Neuronal stem cell (in vitro differentiated cells): ENCODE data around the gene C19orf67.

Experiments used
- DNase-seq: peaks from one replicate; pipeline ENCODE4 v3.0.0-alpha.2; 2013; ENCODE audit warnings: low spot score
- H2AFZ ChIP-seq: one replicate; pipeline ENCODE4 v1.6.1; 2013; ENCODE audit warnings: mild to moderate bottlenecking, low read length, inconsistent platforms
- H2AK5ac ChIP-seq: 2 replicates; pipeline ENCODE4 v1.6.1; 2013; ENCODE audit warnings: low read depth, mild to moderate bottlenecking, inconsistent platforms, low read length, moderate library complexity, mixed read lengths
- H2BK120ac ChIP-seq: 2 replicates; pipeline ENCODE4 v1.6.1; 2013; ENCODE audit warnings: low read depth, mild to moderate bottlenecking, inconsistent platforms, low read length, moderate library complexity, mixed read lengths
- H2BK12ac ChIP-seq: one replicate; pipeline ENCODE4 v1.6.1; 2013; ENCODE audit warnings: low read length, inconsistent platforms
- H2BK15ac ChIP-seq: 2 replicates; pipeline ENCODE4 v1.6.1; 2013; ENCODE audit warnings: mild to moderate bottlenecking, low read length, inconsistent platforms, mixed read lengths
- H2BK5ac ChIP-seq: one replicate; pipeline ENCODE4 v1.6.1; 2013; ENCODE audit warnings: inconsistent platforms, mild to moderate bottlenecking, low read length, moderate library complexity
- H3K14ac ChIP-seq: one replicate; pipeline ENCODE4 v1.6.1; 2013; ENCODE audit warnings: low read length, inconsistent platforms
- H3K18ac ChIP-seq: 2 replicates; pipeline ENCODE4 v1.6.1; 2013; ENCODE audit warnings: low read length, inconsistent platforms
- H3K23ac ChIP-seq: 2 replicates; pipeline ENCODE4 v1.6.1; 2013; ENCODE audit warnings: low read depth, mild to moderate bottlenecking, mixed read lengths, low read length, inconsistent platforms; ENCODE audit not compliant: poor library complexity
- H3K27ac ChIP-seq: replicated peaks from 3 replicates; pipeline ENCODE4 v1.5.1; 2013; ENCODE audit warnings: low read length, inconsistent platforms
- H3K27me3 ChIP-seq, 3 experiments: 2 replicates each; pipeline ENCODE4 v1.6.1; 2013; ENCODE audit warnings: low read length in 3 of 3, mild to moderate bottlenecking in 2 of 3, inconsistent platforms in 1 of 3, low read depth in 1 of 3, mixed read lengths in 1 of 3, moderate library complexity in 1 of 3; ENCODE audit not compliant: control insufficient read depth in 3 of 3, insufficient read depth in 3 of 3
- H3K36me3 ChIP-seq, 2 donors: replicated peaks in 1 of 2; 2 replicates each; pipeline ENCODE4 v1.6.1; 2013; ENCODE audit warnings: low read length in 2 of 2; ENCODE audit not compliant: control insufficient read depth in 2 of 2, insufficient read depth in 2 of 2
- H3K4ac ChIP-seq: 2 replicates; pipeline ENCODE4 v1.6.1; 2013; ENCODE audit warnings: inconsistent platforms, mild to moderate bottlenecking, low read length, moderate library complexity
- H3K4me1 ChIP-seq, 2 donors: 1 replicate in 1 of 2; 2 replicates in 1 of 2; pipeline ENCODE4 v1.6.1; 2013; ENCODE audit warnings: low read length in 2 of 2, low read depth in 1 of 2; ENCODE audit not compliant: control insufficient read depth in 2 of 2, insufficient read depth in 1 of 2
- H3K4me2 ChIP-seq: one replicate; pipeline ENCODE4 v1.6.1; 2013; ENCODE audit warnings: mild to moderate bottlenecking, low read length, inconsistent platforms; ENCODE audit not compliant: insufficient read depth, poor library complexity, severe bottlenecking
- H3K4me3 ChIP-seq, 2 donors: 2 replicates each; pipeline ENCODE4 v1.5.1; 2013; ENCODE audit warnings: low read length in 2 of 2, mild to moderate bottlenecking in 2 of 2, inconsistent platforms in 1 of 2, moderate library complexity in 1 of 2
- H3K79me1 ChIP-seq: one replicate; pipeline ENCODE4 v1.6.1; 2013; ENCODE audit warnings: low read depth, mild to moderate bottlenecking, inconsistent platforms, low read length, moderate library complexity
- H3K9ac ChIP-seq: one replicate; pipeline ENCODE4 v1.6.1; 2013; ENCODE audit warnings: mild to moderate bottlenecking, low read depth, low read length, inconsistent platforms; ENCODE audit not compliant: poor library complexity
- H3K9me3 ChIP-seq, 2 donors: replicated peaks in 1 of 2; 2 replicates each; pipeline versions ENCODE3 to v1.6.1; 2013; ENCODE audit warnings: low read length in 2 of 2, mild to moderate bottlenecking in 2 of 2, inconsistent platforms in 1 of 2, low read depth in 1 of 2, mixed read lengths in 1 of 2, moderate library complexity in 1 of 2; ENCODE audit not compliant: control insufficient read depth in 2 of 2, insufficient read depth in 1 of 2
- H4K8ac ChIP-seq: one replicate; pipeline ENCODE4 v1.6.1; 2013; ENCODE audit warnings: low read depth, mild to moderate bottlenecking, inconsistent platforms, low read length, moderate library complexity
- H4K91ac ChIP-seq: one replicate; pipeline ENCODE4 v1.6.1; 2013; ENCODE audit warnings: low read length, low read depth, mild to moderate bottlenecking, inconsistent platforms; ENCODE audit not compliant: poor library complexity
- WGBS, 2 donors: extraction: QIAGEN DNeasy Blood & Tissue Kit; methylation state at CpG; one replicate each; pipeline ENCODE4 v1.1.7; 2013; ENCODE audit warnings: missing lambda C conversion rate in 2 of 2, mixed read lengths in 1 of 2; ENCODE audit not compliant: insufficient read length in 2 of 2, insufficient replicate concordance in 1 of 2; ENCODE audit errors: extremely low coverage in 2 of 2; 5-methylcytosine and 5-hydroxymethylcytosine counted together

Gene C19orf67

DNA sequence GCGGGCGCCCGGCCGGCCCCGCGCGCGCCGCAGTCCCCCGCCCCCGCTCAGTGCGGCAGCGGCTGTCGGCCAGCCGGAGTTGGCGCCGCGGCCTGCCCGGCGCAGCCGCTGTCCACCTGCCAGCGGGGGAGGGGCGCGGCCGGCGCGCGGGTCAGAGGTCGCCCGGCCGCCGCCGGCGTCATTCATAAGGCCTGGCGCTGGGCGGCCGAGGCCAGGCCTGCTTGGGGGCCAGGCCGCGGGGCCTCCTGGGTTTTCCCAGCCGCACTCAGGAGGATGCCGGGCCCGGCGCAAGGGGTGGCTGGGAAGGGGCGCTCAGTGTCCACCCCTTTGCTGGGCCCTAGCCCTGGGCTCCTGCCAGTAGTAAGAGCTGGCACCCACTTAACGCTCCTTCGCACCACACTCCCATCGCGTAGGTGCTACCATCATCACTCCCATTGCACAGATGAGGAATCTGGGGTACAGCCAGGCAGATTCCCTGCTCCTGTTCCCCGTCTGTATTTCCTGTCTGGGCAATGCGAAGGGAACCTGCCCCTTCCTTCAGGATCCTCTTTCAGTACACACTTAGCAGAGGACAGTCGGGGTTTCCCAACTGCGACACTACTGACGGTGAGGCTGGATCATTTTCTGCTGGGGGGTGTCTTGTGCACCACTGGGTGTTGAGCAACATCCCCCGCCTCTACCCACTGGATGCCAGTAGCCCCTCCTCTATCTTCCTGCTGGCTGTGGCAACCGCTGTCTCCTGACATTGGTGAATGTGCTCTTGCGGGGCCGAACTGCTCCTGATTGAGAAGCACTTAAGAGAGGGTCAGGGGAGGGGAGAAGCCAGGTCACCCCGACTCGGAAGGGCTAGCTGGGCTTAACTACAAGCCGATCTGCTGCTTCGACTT lies 32.8 kb upstream of the C19orf67 start:
- Histone ChIP-seq H3K18ac (peak overlapping the region; percentile 95), H2AFZ (peak overlapping the region; percentile 92), H3K4me1 (peaks cover 12 to 28% of the 10 kb centered on the region in 2 donors), H2AK5ac (peak overlapping the region; percentile 99), H3K79me1 (no peaks in the 10 kb centered on the region), H3K27me3 (no peaks in the 10 kb centered on the region), H3K9me3 (no peaks in the 10 kb centered on the region), H3K27ac (peak overlapping the region; percentile 95), H3K4me2 (peak overlapping the region; percentile 92), H2BK12ac (peak overlapping the region; percentile 30), H4K91ac (peak overlapping the region; percentile 56), H4K8ac (peak overlapping the region; percentile 89), H2BK5ac (peak overlapping the region; percentile 94), H3K36me3 (peaks cover 10 to 37% of the 10 kb centered on the region in 2 donors), H2BK15ac (no peak overlapping the region), H3K23ac (peak overlapping the region; percentile 83), H3K4me3 (peak overlapping the region; percentile 82), H3K9ac (peak overlapping the region; percentile 92), H2BK120ac (peak overlapping the region; percentile 39), H3K4ac (peak overlapping the region; percentile 81), H3K14ac (peak overlapping the region; percentile 90)
- peak; percentile 81 for DNase-seq
- WGBS, 2 donors = no CpG with 5 or more reads among the region's 61 CpGs

DNA sequence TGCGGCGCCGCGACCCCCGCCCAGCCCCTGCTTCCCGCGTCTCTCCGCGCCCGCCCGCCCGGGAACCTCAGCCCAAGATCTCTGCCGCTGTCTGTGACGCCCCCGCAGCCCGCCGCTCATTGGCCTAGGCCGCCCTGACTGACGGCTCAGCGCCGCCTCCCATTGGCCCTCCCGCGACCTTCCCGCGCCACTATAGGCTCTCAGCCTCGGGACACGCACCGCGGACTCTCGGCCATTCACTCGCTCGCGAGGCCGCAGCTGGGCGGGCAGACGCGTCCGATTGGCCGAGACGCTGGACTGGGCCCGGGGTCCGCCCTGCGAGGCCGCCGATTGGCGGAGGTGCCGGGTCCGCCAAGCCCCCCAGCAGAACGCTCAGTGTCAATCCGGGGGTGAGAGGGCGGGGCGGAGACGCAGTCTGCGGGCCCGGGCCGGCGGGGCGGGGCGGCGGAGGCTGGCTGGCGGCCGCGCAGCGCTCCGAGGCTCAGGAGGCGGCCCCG lies 32.1 kb upstream of the C19orf67 start, which contains the start of gene PRKACA:
Gene PRKACA (minus strand): TSS at position 95 of the 497 bp plus-strand sequence. CDS start 215 bp downstream, outside the sequence.
- Histone ChIP-seq H2BK120ac (peak within 1 kb of the TSS; percentile 39), H3K14ac (peak within 1 kb of the TSS; percentile 90), H3K36me3 (peaks cover 7 to 33% of the 10 kb centered on the region in 2 donors), H2BK12ac (peak within 1 kb of the TSS; percentile 30), H3K18ac (peak within 1 kb of the TSS; percentile 95), H3K9ac (peak within 1 kb of the TSS; percentile 93), H3K4me2 (peak within 1 kb of the TSS; percentile 92), H3K9me3 (no peaks in the 10 kb centered on the region), H3K27me3 (no peaks in the 10 kb centered on the region), H3K27ac (peak within 1 kb of the TSS; percentile 95), H2BK15ac (no peak within 1 kb of the TSS), H4K91ac (peak within 1 kb of the TSS; percentile 56), H3K23ac (peak within 1 kb of the TSS; percentile 83), H2BK5ac (peak within 1 kb of the TSS; percentile 94), H2AFZ (peak within 1 kb of the TSS; percentile 92), H3K4ac (peak within 1 kb of the TSS; percentile 81), H2AK5ac (peak within 1 kb of the TSS; percentile 99), H3K79me1 (no peaks in the 10 kb centered on the region), H4K8ac (peak within 1 kb of the TSS; percentile 89), H3K4me1 (peaks cover 12 to 35% of the 10 kb centered on the region in 2 donors), H3K4me3 (peak within 1 kb of the TSS; percentile 82 to 91)
- DNase-seq = peak; percentile 99
- no CpG with 5 or more reads among the region's 67 CpGs for WGBS, 2 donors

DNA sequence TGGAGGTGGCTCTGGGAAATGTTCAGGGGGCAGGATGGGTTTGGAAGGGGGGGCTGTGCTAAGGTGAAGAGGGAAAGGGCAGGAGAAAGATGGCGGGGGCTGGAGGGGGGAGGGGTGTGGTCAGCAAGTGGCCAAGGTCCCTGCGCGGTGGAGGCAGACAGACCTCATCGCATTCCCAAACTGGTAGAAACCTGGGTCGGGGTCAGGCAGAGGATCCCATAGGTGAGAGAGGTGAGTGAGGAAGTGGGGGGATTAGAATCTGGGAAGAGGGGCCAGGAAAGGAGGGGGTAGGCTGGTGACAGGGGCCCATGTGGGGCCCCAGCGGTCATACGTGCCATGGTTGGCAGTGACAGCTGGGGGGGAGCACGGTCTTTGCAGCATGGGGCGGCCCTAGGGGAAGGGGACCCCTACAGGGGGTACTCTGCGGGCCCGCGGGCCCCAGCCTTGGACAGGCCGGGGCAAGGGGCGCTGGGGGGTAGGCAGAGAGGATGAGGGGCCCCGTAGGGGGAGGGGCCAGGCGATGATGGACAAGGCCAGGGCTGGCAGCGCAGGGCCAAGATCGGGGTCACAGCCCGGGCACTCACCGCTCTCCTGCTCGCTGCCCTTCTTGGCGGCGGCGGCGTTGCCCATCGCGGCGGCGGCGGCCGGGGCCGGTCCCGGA lies 31.5 kb upstream of the C19orf67 start:
- H2BK120ac ChIP-seq = no peak overlapping the region
- peak overlapping the region; percentile 93 for H3K9ac ChIP-seq
- no CpG with 5 or more reads among the region's 33 CpGs for WGBS, 2 donors
- H3K14ac ChIP-seq = no peak overlapping the region
- H3K4me1 ChIP-seq = peaks cover 12 to 40% of the 10 kb centered on the region in 2 donors
- H3K9me3 ChIP-seq = no peaks in the 10 kb centered on the region
- H3K4me3 ChIP-seq = peak overlapping the region; percentile 82 to 91
- no peak overlapping the region for H2BK15ac ChIP-seq
- H3K23ac ChIP-seq = peak overlapping the region; percentile 81
- DNase-seq = no peak
- no peak overlapping the region for H3K27ac ChIP-seq
- no peak overlapping the region for H2AK5ac ChIP-seq
- peak overlapping the region; percentile 71 for H2BK5ac ChIP-seq
- peak overlapping the region; percentile 77 for H3K18ac ChIP-seq
- no peak overlapping the region for H3K4ac ChIP-seq
- peak overlapping the region; percentile 57 for H2AFZ ChIP-seq
- H4K8ac ChIP-seq = no peak overlapping the region
- no peak overlapping the region for H2BK12ac ChIP-seq
- no peaks in the 10 kb centered on the region for H3K79me1 ChIP-seq
- peak overlapping the region; percentile 92 for H3K4me2 ChIP-seq
- no peaks in the 10 kb centered on the region for H3K27me3 ChIP-seq
- no peak overlapping the region for H4K91ac ChIP-seq
- H3K36me3 ChIP-seq = peaks cover 7 to 27% of the 10 kb centered on the region in 2 donors
